Kidney (tissue), 14 donors: ENCODE results near the gene PPP1R37. TPM values are rescaled to one million over a fixed set of nuclear protein-coding genes. Genes with fewer than 3 reads are reported as not detected.
A peak's percentile ranks its signal among the peaks of the same experiment; 100 is the strongest.

ENCODE experiments used
- DNase-seq, 5 donors: peaks; one replicate each; pipeline ENCODE4 v3.0.0-alpha.2; 2013 to 2020
- FAIRE-seq: peaks from 2 replicates; lab custom pipeline; 2012; peaks lifted over from hg19 to GRCh38; lab: Jason Lieb, UNC
- H3K27ac ChIP-seq, 2 donors: one replicate each; pipeline ENCODE4 v1.7.0; 2013; ENCODE audit warnings: low read depth in 2 of 2, low read length in 2 of 2, inconsistent platforms in 1 of 2
- H3K27me3 ChIP-seq: one replicate; pipeline ENCODE4 v1.7.1; 2013; ENCODE audit warnings: low read length, inconsistent platforms; ENCODE audit not compliant: control insufficient read depth, insufficient read depth
- H3K36me3 ChIP-seq, 3 donors: one replicate each; pipeline versions ENCODE4 v1.7.0 to v1.7.1; 2013; ENCODE audit warnings: low read length in 3 of 3, control low read depth in 1 of 3, inconsistent platforms in 1 of 3; ENCODE audit not compliant: insufficient read depth in 3 of 3, control insufficient read depth in 2 of 3
- H3K4me1 ChIP-seq, 3 donors: one replicate each; pipeline versions ENCODE4 v1.7.0 to v1.7.1; 2013; ENCODE audit warnings: low read length in 3 of 3, inconsistent platforms in 1 of 3, low read depth in 1 of 3; ENCODE audit not compliant: control insufficient read depth in 2 of 3, insufficient read depth in 2 of 3
- H3K4me3 ChIP-seq, 3 donors: one replicate each; pipeline versions ENCODE4 v1.7.0 to v1.8.1; 2013; ENCODE audit warnings: low read length in 3 of 3, control low read depth in 1 of 3, inconsistent platforms in 1 of 3
- H3K9ac ChIP-seq, 3 donors: one replicate each; pipeline versions ENCODE4 v1.7.0 to v1.7.1; 2013; ENCODE audit warnings: low read length in 3 of 3, control low read depth in 1 of 3, inconsistent platforms in 1 of 3
- H3K9me3 ChIP-seq, 3 donors: one replicate each; pipeline versions ENCODE4 v1.7.0 to v1.7.1; 2013; ENCODE audit warnings: low read length in 3 of 3, control low read depth in 1 of 3, inconsistent platforms in 1 of 3; ENCODE audit not compliant: control insufficient read depth in 2 of 3, insufficient read depth in 1 of 3
- CTCF ChIP-seq: IDR thresholded peaks from 3 replicates; pipeline ENCODE4 v1.5.1; 2012; ENCODE audit warnings: mild to moderate bottlenecking, moderate library complexity, borderline replicate concordance; ENCODE audit not compliant: insufficient read depth; ENCODE audit errors: extremely low read depth
- intact Hi-C: fragments of 100-400 bp; cut with DNase I; formaldehyde crosslinking; loops from one replicate; pipeline ENCODE4 v1.11.1; 2022
- polyA plus RNA-seq: library from polyadenylated mRNA; stranded (reverse); fragments of 350-450 nt; fragmentation: Illumina TruSeq; extraction: RNeasy Lipid Tissue Mini Kit (QIAGEN cat#74804); gene quantifications from one replicate; pipeline ENCODE4 v1.2.3, GENCODE V29; 2014; ENCODE audit warnings: low read depth, low replicate concordance; ENCODE audit not compliant: insufficient read depth
- total RNA-seq: library from RNA; stranded (reverse); fragmentation: NEBNext Ultra II Directional; extraction: Animal tissue kit (Norgen Biotek cat#: 25700); gene quantifications from one replicate; pipeline ENCODE4 v1.2.1, GENCODE V29; 2021
- donor health status: control.
- donor health status: control.
- donor health status: control.
- donor health status: control.
- donor health status: control.
- donor health status: DM: yes; HTN: yes; CAD: no.
- donor health status: Normal renal cell carcinoma (clear cell type).

The PPP1R37 gene
- total and polyA plus RNA-seq, 2 donors from 2014 or later, result 21.6 to 33.0 TPM

- H3K4me3 ChIP-seq, result no peak overlapping the region
- no peak for TF ChIP-seq CTCF
- FAIRE-seq (no peak), DNase-seq (peak in 4 of 5 donors; percentile 38 to 67 (median 58))
- H3K9me3 ChIP-seq, result no peaks in the 10 kb centered on the region
- H3K27me3 ChIP-seq, result no peaks in the 10 kb centered on the region
- peaks cover 0 to 15% (median 4%) of the 10 kb centered on the region in 3 donors for H3K4me1 ChIP-seq
- no peak overlapping the region for H3K27ac ChIP-seq
- H3K36me3 ChIP-seq, result no peaks in the 10 kb centered on the region
- intact Hi-C loops, result no loop called here
- H3K9ac ChIP-seq, result no peak overlapping the region
Measured at GRCh38 chr19:45175515-45176345, 82.8 kb downstream of the PPP1R37 start.

- peaks cover 0 to 19% (median 4%) of the 10 kb centered on the region in 3 donors for H3K4me1 ChIP-seq
- intact Hi-C loops, result no loop called here
- H3K27me3 ChIP-seq, result no peaks in the 10 kb centered on the region
- DNase-seq, result no peak
- H3K9me3 ChIP-seq, result no peaks in the 10 kb centered on the region
- peak within 1 kb of the TSS; percentile 92 to 99 (median 93) for H3K4me3 ChIP-seq
- peak within 1 kb of the TSS; percentile 54 to 88 (median 87) for H3K9ac ChIP-seq
- no peak for FAIRE-seq
- no peak for TF ChIP-seq CTCF
- H3K36me3 ChIP-seq, result no peaks in the 10 kb centered on the region
- H3K27ac ChIP-seq, result peak within 1 kb of the TSS; percentile 85 to 91
Measured at GRCh38 chr19:45177817-45178261, 84.9 kb downstream of the PPP1R37 start, which contains the start of gene TRAPPC6A. TRAPPC6A (minus strand) TSS chr19:45178237; CDS start chr19:45178218, 19 bp downstream.

- Histone ChIP-seq H3K4me3 (peak within 1 kb of the TSS; percentile 92 to 99 (median 93)), H3K9me3 (no peaks in the 10 kb centered on the region), H3K27ac (peak within 1 kb of the TSS; percentile 85 to 91), H3K9ac (peak within 1 kb of the TSS; percentile 54 to 88 (median 87)), H3K27me3 (no peaks in the 10 kb centered on the region), H3K4me1 (peaks cover 0 to 19% (median 4%) of the 10 kb centered on the region in 3 donors), H3K36me3 (no peaks in the 10 kb centered on the region)
- DNase-seq (peak; percentile 100), FAIRE-seq (peak; percentile 99)
- TF ChIP-seq CTCF, result peak; percentile 22
- intact Hi-C loops, result no loop called here
Measured at GRCh38 chr19:45178262-45179071, 85.5 kb downstream of the PPP1R37 start, which contains the start of gene BLOC1S3. BLOC1S3 (plus strand) TSS chr19:45178784; CDS start chr19:45179297, 513 bp downstream.
